Liver (tissue), 9 donors: ENCODE data around the gene CUX1. TPM values are rescaled to one million over a fixed set of nuclear protein-coding genes. Genes with fewer than 3 reads are reported as not detected.

Experiments
- DNase-seq: peaks from one replicate; pipeline ENCODE4 v3.0.0-alpha.2; 2017; ENCODE audit warnings: low spot score
- H3K27ac ChIP-seq, 2 donors: one replicate each; pipeline ENCODE4 v1.7.0; 2013; ENCODE audit warnings: inconsistent platforms in 2 of 2, low read length in 2 of 2, control low read depth in 1 of 2, low read depth in 1 of 2, mild to moderate bottlenecking in 1 of 2
- H3K27me3 ChIP-seq, 4 donors: one replicate each; pipeline versions ENCODE4 v1.6.1 to v1.7.0; 2013; ENCODE audit warnings: low read length in 3 of 4, inconsistent platforms in 1 of 4, mild to moderate bottlenecking in 1 of 4, moderate library complexity in 1 of 4; ENCODE audit not compliant: control insufficient read depth in 4 of 4, insufficient read depth in 4 of 4
- H3K36me3 ChIP-seq, 4 donors: one replicate each; pipeline versions ENCODE4 v1.6.1 to v1.7.0; 2013; ENCODE audit warnings: low read length in 3 of 4, mild to moderate bottlenecking in 3 of 4, low read depth in 1 of 4, moderate library complexity in 1 of 4; ENCODE audit not compliant: control insufficient read depth in 4 of 4, insufficient read depth in 3 of 4
- H3K4me1 ChIP-seq, 4 donors: one replicate each; pipeline versions ENCODE4 v1.6.1 to v1.7.0; 2013; ENCODE audit warnings: low read length in 3 of 4, mild to moderate bottlenecking in 3 of 4, moderate library complexity in 1 of 4; ENCODE audit not compliant: control insufficient read depth in 4 of 4, insufficient read depth in 4 of 4
- H3K4me3 ChIP-seq, 3 donors: one replicate each; pipeline versions ENCODE4 v1.6.1 to v1.7.0; 2013; ENCODE audit warnings: low read length in 3 of 3, control low read depth in 1 of 3, low read depth in 1 of 3, mild to moderate bottlenecking in 1 of 3
- H3K9ac ChIP-seq, 2 donors: one replicate each; pipeline ENCODE4 v1.7.0; 2013; ENCODE audit warnings: low read length in 2 of 2, mild to moderate bottlenecking in 2 of 2, moderate library complexity in 2 of 2, control low read depth in 1 of 2, low read depth in 1 of 2
- H3K9me3 ChIP-seq, 4 donors: one replicate each; pipeline versions ENCODE4 v1.6.1 to v1.7.0; 2013; ENCODE audit warnings: low read length in 3 of 4; ENCODE audit not compliant: control insufficient read depth in 4 of 4
- EGR1 ChIP-seq, 2 donors: IDR thresholded peaks; 2 replicates each; pipeline ENCODE4 v1.6.1; 2016 to 2018; ENCODE audit warnings: antibody characterized with exemption in 2 of 2, low read depth in 2 of 2
- FOXA1 ChIP-seq: IDR thresholded peaks from 2 replicates; pipeline ENCODE4 v1.6.1; 2016; ENCODE audit warnings: antibody characterized with exemption
- FOXA2 ChIP-seq: IDR thresholded peaks from 2 replicates; pipeline ENCODE4 v1.6.1; 2016; ENCODE audit warnings: antibody characterized with exemption
- GABPA ChIP-seq, 2 donors: IDR thresholded peaks in 1 of 2; conservative IDR thresholded peaks in 1 of 2; 2 replicates each; pipeline ENCODE4 v1.6.1; 2016; ENCODE audit warnings: antibody characterized with exemption in 2 of 2, mild to moderate bottlenecking in 1 of 2, moderate library complexity in 1 of 2
- HNF4A ChIP-seq, 2 donors: conservative IDR thresholded peaks; 2 replicates each; pipeline ENCODE4 v1.6.1; 2016; ENCODE audit warnings: antibody characterized with exemption in 2 of 2, mild to moderate bottlenecking in 2 of 2
- HNF4G ChIP-seq: IDR thresholded peaks from 2 replicates; pipeline ENCODE4 v1.6.1; 2016; ENCODE audit warnings: antibody characterized with exemption
- JUND ChIP-seq, 2 donors: IDR thresholded peaks; 2 replicates each; pipeline ENCODE4 v1.6.1; 2016; ENCODE audit warnings: antibody characterized with exemption in 2 of 2
- NR2F2 ChIP-seq: IDR thresholded peaks from 2 replicates; pipeline ENCODE4 v1.6.1; 2016; ENCODE audit warnings: antibody characterized with exemption
- RAD21 ChIP-seq, 2 donors: IDR thresholded peaks; 2 replicates each; pipeline ENCODE4 v1.6.1; 2016; ENCODE audit warnings: antibody characterized with exemption in 2 of 2, mild to moderate bottlenecking in 2 of 2
- RXRA ChIP-seq, 2 donors: IDR thresholded peaks; 2 replicates each; pipeline ENCODE4 v1.6.1; 2017 to 2018; ENCODE audit warnings: antibody characterized with exemption in 2 of 2, mild to moderate bottlenecking in 1 of 2
- SP1 ChIP-seq: IDR thresholded peaks from 2 replicates; pipeline ENCODE4 v1.6.1; 2018; ENCODE audit warnings: antibody characterized with exemption, mild to moderate bottlenecking
- WGBS: extraction: QIAGEN DNeasy Blood & Tissue Kit; methylation state at CpG from one replicate; pipeline ENCODE4 v1.1.7; 2013; 5-methylcytosine and 5-hydroxymethylcytosine counted together
- polyA plus RNA-seq, 2 donors: library from polyadenylated mRNA; stranded (reverse) in 1 of 2; unstranded in 1 of 2; fragments of 200-250 nt in 1 of 2; fragments of >200 nt in 1 of 2; fragmentation: Nextera tagmentation in 1 of 2; extraction: Ambion mirVana in 1 of 2; gene quantifications; one replicate each; pipeline versions ENCODE4 v1.2.1 to v1.2.3, GENCODE V29; 2013 to 2015
- total RNA-seq, 2 donors: library from RNA; depleted of rRNA; stranded (reverse); fragments of >200 nt; gene quantifications; one replicate each; pipeline ENCODE4 v1.2.3, GENCODE V29; 2014
- TF ChIP-seq, protein P1 (sequence below): fragments of 150-350 bp; IDR thresholded peaks from 2 replicates; pipeline ENCODE4 v1.5.1; 2017; ENCODE audit warnings: improper control_type of control experiment, low read depth, low read length; ENCODE audit not compliant: missing input control
- TF ChIP-seq, protein P2 (sequence below): IDR thresholded peaks from 2 replicates; pipeline ENCODE4 v1.6.1; 2016; ENCODE audit warnings: antibody characterized with exemption
- TF ChIP-seq, protein P3 (sequence below): IDR thresholded peaks from 2 replicates; pipeline ENCODE4 v1.6.1; 2016; ENCODE audit warnings: antibody characterized with exemption
- TF ChIP-seq, protein P4 (sequence below): IDR thresholded peaks from 2 replicates; pipeline ENCODE4 v1.6.1; 2016; ENCODE audit warnings: antibody characterized with exemption
- TF ChIP-seq, protein P5 (sequence below): IDR thresholded peaks from 2 replicates; pipeline ENCODE4 v1.6.1; 2016; ENCODE audit warnings: antibody characterized with exemption, mild to moderate bottlenecking
- donor health status: healthy.
- donor health status: healthy.
- donor health status: healthy.
- donor health status: healthy.
- donor health status: healthy.

Gene CUX1
- total and polyA plus RNA-seq, 4 donors, result 18.6 to 40.6 (median 21.4) TPM

DNA sequence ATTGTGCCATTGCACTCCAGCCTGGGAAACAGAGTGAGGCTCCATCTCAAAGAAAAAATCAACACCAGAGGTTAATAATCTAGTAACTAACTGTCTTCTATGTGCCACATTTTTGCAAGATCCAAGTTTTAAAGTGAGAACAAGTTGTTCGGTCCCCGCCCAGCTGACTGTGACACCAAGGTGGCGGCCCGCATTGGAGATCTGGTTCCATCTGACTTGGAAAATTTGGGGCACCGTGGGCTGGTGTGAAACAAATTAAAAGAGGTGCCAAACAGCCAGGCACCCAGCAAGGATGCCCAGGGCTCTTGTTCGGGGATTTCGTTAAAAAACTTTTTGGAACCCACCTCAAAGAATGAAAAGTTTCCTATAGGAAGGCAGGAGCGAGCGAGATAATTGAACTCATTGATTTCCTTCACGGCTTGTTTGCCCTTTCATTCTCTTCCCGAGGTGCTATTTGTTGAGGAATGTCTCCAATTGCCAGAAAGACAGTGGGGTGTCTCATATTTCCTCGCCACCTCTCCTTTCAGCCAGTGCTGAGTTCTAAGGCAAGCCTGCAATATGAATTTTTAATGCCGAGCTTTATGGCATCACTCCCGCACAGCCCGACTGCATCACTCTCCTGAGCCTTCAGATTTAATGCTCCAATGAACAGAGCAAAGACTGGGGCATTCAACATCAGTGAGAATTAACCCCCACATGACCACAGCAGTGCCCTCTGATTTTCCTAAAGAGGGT, 312.4 kb downstream of the CUX1 start:
- no peak overlapping the region for H3K4me3 ChIP-seq
- H3K4me1 ChIP-seq, result no peaks in the 10 kb centered on the region
- no peaks in the 10 kb centered on the region for H3K9me3 ChIP-seq
- H3K27ac ChIP-seq, result no peak overlapping the region
- no peaks in the 10 kb centered on the region for H3K27me3 ChIP-seq
- peaks cover 0 to 2% (median 0%) of the 10 kb centered on the region in 4 donors for H3K36me3 ChIP-seq
- 93% methylated on average over 15 of the region's 15 CpGs for WGBS
- no peak for DNase-seq
- no peak for TF ChIP-seq EGR1 (IDR thresholded peaks at IDR 0.05; ENCODE audit: low read depth in 2 of 2)
- TF ChIP-seq, protein P1, sequence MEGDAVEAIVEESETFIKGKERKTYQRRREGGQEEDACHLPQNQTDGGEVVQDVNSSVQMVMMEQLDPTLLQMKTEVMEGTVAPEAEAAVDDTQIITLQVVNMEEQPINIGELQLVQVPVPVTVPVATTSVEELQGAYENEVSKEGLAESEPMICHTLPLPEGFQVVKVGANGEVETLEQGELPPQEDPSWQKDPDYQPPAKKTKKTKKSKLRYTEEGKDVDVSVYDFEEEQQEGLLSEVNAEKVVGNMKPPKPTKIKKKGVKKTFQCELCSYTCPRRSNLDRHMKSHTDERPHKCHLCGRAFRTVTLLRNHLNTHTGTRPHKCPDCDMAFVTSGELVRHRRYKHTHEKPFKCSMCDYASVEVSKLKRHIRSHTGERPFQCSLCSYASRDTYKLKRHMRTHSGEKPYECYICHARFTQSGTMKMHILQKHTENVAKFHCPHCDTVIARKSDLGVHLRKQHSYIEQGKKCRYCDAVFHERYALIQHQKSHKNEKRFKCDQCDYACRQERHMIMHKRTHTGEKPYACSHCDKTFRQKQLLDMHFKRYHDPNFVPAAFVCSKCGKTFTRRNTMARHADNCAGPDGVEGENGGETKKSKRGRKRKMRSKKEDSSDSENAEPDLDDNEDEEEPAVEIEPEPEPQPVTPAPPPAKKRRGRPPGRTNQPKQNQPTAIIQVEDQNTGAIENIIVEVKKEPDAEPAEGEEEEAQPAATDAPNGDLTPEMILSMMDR, result no peak
- TF ChIP-seq, protein P2, sequence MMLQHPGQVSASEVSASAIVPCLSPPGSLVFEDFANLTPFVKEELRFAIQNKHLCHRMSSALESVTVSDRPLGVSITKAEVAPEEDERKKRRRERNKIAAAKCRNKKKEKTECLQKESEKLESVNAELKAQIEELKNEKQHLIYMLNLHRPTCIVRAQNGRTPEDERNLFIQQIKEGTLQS, result no peak
- no peak for TF ChIP-seq FOXA1
- no peak for TF ChIP-seq GABPA (IDR thresholded peaks at IDR 0.05 in 1 of 2, conservative IDR thresholded peaks at IDR 0.05 in 1 of 2)
- TF ChIP-seq RAD21 (IDR thresholded peaks at IDR 0.05), result no peak
- no peak for TF ChIP-seq FOXA2
- TF ChIP-seq, protein P3, sequence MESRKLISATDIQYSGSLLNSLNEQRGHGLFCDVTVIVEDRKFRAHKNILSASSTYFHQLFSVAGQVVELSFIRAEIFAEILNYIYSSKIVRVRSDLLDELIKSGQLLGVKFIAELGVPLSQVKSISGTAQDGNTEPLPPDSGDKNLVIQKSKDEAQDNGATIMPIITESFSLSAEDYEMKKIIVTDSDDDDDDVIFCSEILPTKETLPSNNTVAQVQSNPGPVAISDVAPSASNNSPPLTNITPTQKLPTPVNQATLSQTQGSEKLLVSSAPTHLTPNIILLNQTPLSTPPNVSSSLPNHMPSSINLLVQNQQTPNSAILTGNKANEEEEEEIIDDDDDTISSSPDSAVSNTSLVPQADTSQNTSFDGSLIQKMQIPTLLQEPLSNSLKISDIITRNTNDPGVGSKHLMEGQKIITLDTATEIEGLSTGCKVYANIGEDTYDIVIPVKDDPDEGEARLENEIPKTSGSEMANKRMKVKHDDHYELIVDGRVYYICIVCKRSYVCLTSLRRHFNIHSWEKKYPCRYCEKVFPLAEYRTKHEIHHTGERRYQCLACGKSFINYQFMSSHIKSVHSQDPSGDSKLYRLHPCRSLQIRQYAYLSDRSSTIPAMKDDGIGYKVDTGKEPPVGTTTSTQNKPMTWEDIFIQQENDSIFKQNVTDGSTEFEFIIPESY, result no peak
- TF ChIP-seq SP1, result no peak
- no peak for TF ChIP-seq NR2F2
- TF ChIP-seq, protein P4, sequence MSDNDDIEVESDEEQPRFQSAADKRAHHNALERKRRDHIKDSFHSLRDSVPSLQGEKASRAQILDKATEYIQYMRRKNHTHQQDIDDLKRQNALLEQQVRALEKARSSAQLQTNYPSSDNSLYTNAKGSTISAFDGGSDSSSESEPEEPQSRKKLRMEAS, result no peak
- TF ChIP-seq HNF4A (conservative IDR thresholded peaks at IDR 0.05), result no peak
- TF ChIP-seq JUND (IDR thresholded peaks at IDR 0.05), result no peak
- no peak for TF ChIP-seq RXRA (IDR thresholded peaks at IDR 0.05)
- TF ChIP-seq, protein P5, sequence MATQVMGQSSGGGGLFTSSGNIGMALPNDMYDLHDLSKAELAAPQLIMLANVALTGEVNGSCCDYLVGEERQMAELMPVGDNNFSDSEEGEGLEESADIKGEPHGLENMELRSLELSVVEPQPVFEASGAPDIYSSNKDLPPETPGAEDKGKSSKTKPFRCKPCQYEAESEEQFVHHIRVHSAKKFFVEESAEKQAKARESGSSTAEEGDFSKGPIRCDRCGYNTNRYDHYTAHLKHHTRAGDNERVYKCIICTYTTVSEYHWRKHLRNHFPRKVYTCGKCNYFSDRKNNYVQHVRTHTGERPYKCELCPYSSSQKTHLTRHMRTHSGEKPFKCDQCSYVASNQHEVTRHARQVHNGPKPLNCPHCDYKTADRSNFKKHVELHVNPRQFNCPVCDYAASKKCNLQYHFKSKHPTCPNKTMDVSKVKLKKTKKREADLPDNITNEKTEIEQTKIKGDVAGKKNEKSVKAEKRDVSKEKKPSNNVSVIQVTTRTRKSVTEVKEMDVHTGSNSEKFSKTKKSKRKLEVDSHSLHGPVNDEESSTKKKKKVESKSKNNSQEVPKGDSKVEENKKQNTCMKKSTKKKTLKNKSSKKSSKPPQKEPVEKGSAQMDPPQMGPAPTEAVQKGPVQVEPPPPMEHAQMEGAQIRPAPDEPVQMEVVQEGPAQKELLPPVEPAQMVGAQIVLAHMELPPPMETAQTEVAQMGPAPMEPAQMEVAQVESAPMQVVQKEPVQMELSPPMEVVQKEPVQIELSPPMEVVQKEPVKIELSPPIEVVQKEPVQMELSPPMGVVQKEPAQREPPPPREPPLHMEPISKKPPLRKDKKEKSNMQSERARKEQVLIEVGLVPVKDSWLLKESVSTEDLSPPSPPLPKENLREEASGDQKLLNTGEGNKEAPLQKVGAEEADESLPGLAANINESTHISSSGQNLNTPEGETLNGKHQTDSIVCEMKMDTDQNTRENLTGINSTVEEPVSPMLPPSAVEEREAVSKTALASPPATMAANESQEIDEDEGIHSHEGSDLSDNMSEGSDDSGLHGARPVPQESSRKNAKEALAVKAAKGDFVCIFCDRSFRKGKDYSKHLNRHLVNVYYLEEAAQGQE, result no peak
- TF ChIP-seq HNF4G, result no peak
- no peak overlapping the region for H3K9ac ChIP-seq
